SK-N-SH (cell line): ENCODE data around the gene SNRPD2. TPM values are rescaled to one million over a fixed set of nuclear protein-coding genes. Genes with fewer than 3 reads are reported as not detected.

Source experiments
- CTCF ChIA-PET: fragments of 300-600, 350-600 bp; formaldehyde crosslinking; extraction: SDS; loops from one replicate; lab custom pipeline; 2021; lab: Yijun Ruan, JAX
- POLR2A ChIA-PET: fragments of 350-600 bp; sonication (Branson Sonifier 250); formaldehyde crosslinking; extraction: SDS; loops from one replicate; lab custom pipeline; 2020; ENCODE audit warnings: antibody characterized with exemption, inconsistent platforms; lab: Yijun Ruan, JAX
- DNase-seq: peaks from one replicate; pipeline ENCODE4 v3.0.0; 2012
- H2AFZ ChIP-seq: fragments of 200-600 bp; sonication (generic); 2 replicates; pipeline ENCODE4 v1.8.1; 2016; ENCODE audit warnings: antibody characterized with exemption, mild to moderate bottlenecking, low read depth
- H3F3A ChIP-seq: fragments of 200-600 bp; sonication (generic); replicated peaks from 2 replicates; pipeline ENCODE3; 2016; ENCODE audit warnings: antibody characterized with exemption, mild to moderate bottlenecking; ENCODE audit not compliant: insufficient read depth
- H3K27ac ChIP-seq, 2 experiments: fragments of 200-500 bp in 1 of 2; fragments of 200-600 bp in 1 of 2; sonication (Bioruptor generic) in 1 of 2; sonication (generic), shearing (Covaris generic) in 1 of 2; 2 replicates each; pipeline versions ENCODE4 v1.5.1 to v1.6.1; 2014 to 2016; ENCODE audit warnings: low read depth in 2 of 2, inconsistent platforms in 1 of 2, low read length in 1 of 2, mild to moderate bottlenecking in 1 of 2, mixed read lengths in 1 of 2
- H3K27me3 ChIP-seq: fragments of 200-600 bp; sonication (generic), shearing (Covaris generic); 2 replicates; pipeline ENCODE4 v1.6.1; 2016; ENCODE audit warnings: mixed run types; ENCODE audit not compliant: insufficient read depth
- H3K36me3 ChIP-seq, 2 experiments: fragments of 200-500 bp in 1 of 2; fragments of 200-600 bp in 1 of 2; sonication (Bioruptor generic) in 1 of 2; sonication (generic) in 1 of 2; replicated peaks in 1 of 2; 2 replicates each; pipeline versions ENCODE3 to v1.5.1; 2014 to 2016; ENCODE audit warnings: low read length in 1 of 2, mild to moderate bottlenecking in 1 of 2; ENCODE audit not compliant: insufficient read depth in 2 of 2, control insufficient read depth in 1 of 2
- H3K4me1 ChIP-seq, 2 experiments: fragments of 200-500 bp in 1 of 2; fragments of 200-600 bp in 1 of 2; sonication (Bioruptor generic) in 1 of 2; sonication (generic), shearing (Covaris generic) in 1 of 2; 2 replicates each; pipeline versions ENCODE4 v1.5.1 to v1.6.1; 2014 to 2016; ENCODE audit warnings: low read depth in 1 of 2, low read length in 1 of 2, mixed run types in 1 of 2; ENCODE audit not compliant: insufficient read depth in 2 of 2, control insufficient read depth in 1 of 2
- H3K4me2 ChIP-seq: fragments of 200-600 bp; sonication (generic), shearing (Covaris generic); 2 replicates; pipeline ENCODE4 v1.6.1; 2017; ENCODE audit warnings: mixed run types
- H3K4me3 ChIP-seq, 2 experiments: fragments of 200-500 bp in 1 of 2; fragments of 200-600 bp in 1 of 2; sonication (Bioruptor generic) in 1 of 2; sonication (generic), shearing (Covaris generic) in 1 of 2; 2 replicates each; pipeline versions ENCODE4 v1.5.1 to v1.8.1; 2014 to 2016; ENCODE audit warnings: low read depth in 2 of 2, inconsistent platforms in 1 of 2, low read length in 1 of 2, mild to moderate bottlenecking in 1 of 2, mixed read lengths in 1 of 2, moderate library complexity in 1 of 2
- H3K79me2 ChIP-seq: fragments of 200-600 bp; sonication (generic); 2 replicates; pipeline ENCODE4 v1.8.1; 2017; ENCODE audit warnings: mild to moderate bottlenecking; ENCODE audit not compliant: insufficient read depth
- H3K9ac ChIP-seq: fragments of 200-600 bp; sonication (generic); 2 replicates; pipeline ENCODE4 v1.6.1; 2017; ENCODE audit warnings: mixed run types
- H3K9me2 ChIP-seq: fragments of 200-600 bp; sonication (generic); 2 replicates; pipeline ENCODE4 v1.6.1; 2017; ENCODE audit warnings: mixed run types
- H3K9me3 ChIP-seq: fragments of 200-600 bp; sonication (generic); 2 replicates; pipeline ENCODE4 v1.6.1; 2017; ENCODE audit warnings: mixed run types, mild to moderate bottlenecking, moderate library complexity
- H4K20me1 ChIP-seq: fragments of 200-600 bp; sonication (generic); 2 replicates; pipeline ENCODE4 v1.6.1; 2017; ENCODE audit warnings: mild to moderate bottlenecking, mixed run types; ENCODE audit not compliant: insufficient read depth
- CHD2 ChIP-seq: fragments of 150-350 bp; IDR thresholded peaks from 2 replicates; pipeline ENCODE4 v1.6.1; 2018; ENCODE audit warnings: low read length; ENCODE audit not compliant: partially characterized antibody
- ELF1 ChIP-seq: IDR thresholded peaks from 2 replicates; pipeline ENCODE4 v1.4.0; 2012
- FOSL2 ChIP-seq: IDR thresholded peaks from 2 replicates; pipeline ENCODE4 v1.4.0; 2012; ENCODE audit warnings: low read depth, mild to moderate bottlenecking, moderate library complexity, borderline replicate concordance
- FOXM1 ChIP-seq: IDR thresholded peaks from 2 replicates; pipeline ENCODE4 v1.4.0; 2012; ENCODE audit warnings: low read depth, mild to moderate bottlenecking
- GABPA ChIP-seq: IDR thresholded peaks from 2 replicates; pipeline ENCODE4 v1.4.0; 2012; ENCODE audit warnings: low read depth, mild to moderate bottlenecking
- GATA2 ChIP-seq: sonication (generic); formaldehyde crosslinking; IDR thresholded peaks from 2 replicates; pipeline ENCODE4 v1.5.0; 2020; ENCODE audit warnings: mild to moderate bottlenecking, missing genetic modification reagents
- IRF3 ChIP-seq: fragments of 150-350 bp; IDR thresholded peaks from 2 replicates; pipeline ENCODE4 v1.6.1; 2016; ENCODE audit warnings: mild to moderate bottlenecking, low read depth, low read length
- JUND ChIP-seq: IDR thresholded peaks from 2 replicates; pipeline ENCODE4 v1.4.0; 2012
- MEF2A ChIP-seq: IDR thresholded peaks from 2 replicates; pipeline ENCODE4 v1.4.0; 2012; ENCODE audit warnings: low read depth, borderline replicate concordance
- MXI1 ChIP-seq: IDR thresholded peaks from 2 replicates; pipeline ENCODE4 v1.6.1; 2012; ENCODE audit warnings: mild to moderate bottlenecking, low read depth, low read length, improper control_type of control experiment
- NFIC ChIP-seq: IDR thresholded peaks from 2 replicates; pipeline ENCODE4 v1.4.0; 2012; ENCODE audit warnings: borderline replicate concordance
- NRF1 ChIP-seq: IDR thresholded peaks from 2 replicates; pipeline ENCODE4 v1.6.1; 2012; ENCODE audit warnings: low read depth, mild to moderate bottlenecking, low read length
- POLR2AphosphoS5 ChIP-seq: IDR thresholded peaks from 2 replicates; pipeline ENCODE4 v1.6.1; 2012; ENCODE audit warnings: low read depth, low read length
- RAD21 ChIP-seq: IDR thresholded peaks from 2 replicates; pipeline ENCODE4 v1.6.1; 2012; ENCODE audit warnings: mild to moderate bottlenecking, low read length
- RCOR1 ChIP-seq: fragments of 150-350 bp; IDR thresholded peaks from 2 replicates; pipeline ENCODE4 v1.6.1; 2017; ENCODE audit warnings: antibody characterized with exemption, low read length
- REST ChIP-seq: IDR thresholded peaks from 2 replicates; pipeline ENCODE4 v1.6.1; 2012; ENCODE audit warnings: mild to moderate bottlenecking, low read depth, low read length, moderate library complexity
- RXRA ChIP-seq: IDR thresholded peaks from 2 replicates; pipeline ENCODE4 v1.4.0; 2012; ENCODE audit warnings: low read depth, mild to moderate bottlenecking, borderline replicate concordance
- SIN3A ChIP-seq: IDR thresholded peaks from 2 replicates; pipeline ENCODE4 v1.6.1; 2012; ENCODE audit warnings: low read depth, mild to moderate bottlenecking, low read length, moderate library complexity, borderline replicate concordance
- USF2 ChIP-seq: fragments of 150-350 bp; IDR thresholded peaks from 2 replicates; pipeline ENCODE4 v1.6.1; 2017; ENCODE audit warnings: antibody characterized with exemption, low read length, low read depth, borderline replicate concordance
- YY1 ChIP-seq: IDR thresholded peaks from 2 replicates; pipeline ENCODE4 v1.4.0; 2012; ENCODE audit warnings: low read depth, mild to moderate bottlenecking
- ZBTB33 ChIP-seq: IDR thresholded peaks from 2 replicates; pipeline ENCODE4 v1.4.0; 2012; ENCODE audit warnings: low read depth, borderline replicate concordance
- WGBS: methylation state at CpG from one replicate; pipeline ENCODE4 v1.1.6; 2017; ENCODE audit warnings: low lambda C conversion rate; 5-methylcytosine and 5-hydroxymethylcytosine counted together
- polyA plus RNA-seq, 3 experiments: library from polyadenylated mRNA; depleted of rRNA; stranded (reverse); fragments of >200 nt; gene quantifications; 2 replicates each; pipeline ENCODE4 v1.2.3, GENCODE V29; 2012

SNRPD2 gene
- polyA plus RNA-seq, 1 of the 3 experiments (the other 2 are of a cell fraction): 1,248 TPM

GRCh38 chr19:45710356-45711130 lies 18.8 kb upstream of the SNRPD2 start (continued):
- TF ChIP-seq RXRA: no peak
- no peak for TF ChIP-seq ZBTB33
- no peak for TF ChIP-seq USF2
- no peak for TF ChIP-seq JUND
- TF ChIP-seq NFIC: no peak
- no peak for TF ChIP-seq MEF2A
- TF ChIP-seq IRF3: no peak
- TF ChIP-seq, all 33 proteins: peak for 0

GRCh38 chr19:45705710-45706415 lies 14.1 kb upstream of the SNRPD2 start:
- Histone ChIP-seq H3K79me2 (0 out of 2 replicates have a peak, but pooled peaks cover 7% of the 10 kb centered on the region), H3K27ac (no peak overlapping the region), H3K4me1 (no peaks in the 10 kb centered on the region), H3K4me3 (no peak overlapping the region), H4K20me1 (no peaks in the 10 kb centered on the region), H3K9me2 (no peaks in the 10 kb centered on the region), H2AFZ (no peak overlapping the region), H3K36me3 (peaks cover 3 to 4% of the 10 kb centered on the region in 2 experiments), H3F3A (no peaks in the 10 kb centered on the region), H3K9me3 (no peaks in the 10 kb centered on the region), H3K9ac (no peak overlapping the region), H3K27me3 (no peaks in the 10 kb centered on the region), H3K4me2 (no peak overlapping the region)
- CTCF ChIA-PET: interaction anchor here (0.6 to 8.0 kb wide), 4 partner anchors 9 to 62 kb away, joined by 3 to 70 read pairs (median 4); partner anchors contain the start of genes QPCTL and SNRPD2
- POLR2A ChIA-PET: interaction anchor here (0.6 to 1.4 kb wide), 3 partner anchors 11 to 175 kb away, joined by 3 to 4 read pairs (median 3); no protein-coding TSS in a partner anchor
- no peak for DNase-seq
- WGBS: 86% methylated on average over 12 of the region's 12 CpGs
- no peak for TF ChIP-seq RAD21
- TF ChIP-seq YY1: no peak
- no peak for TF ChIP-seq NRF1
- no peak for TF ChIP-seq MXI1
- no peak for TF ChIP-seq FOXM1
- no peak for TF ChIP-seq SIN3A
- TF ChIP-seq ELF1: no peak
- TF ChIP-seq RXRA: no peak
- TF ChIP-seq GABPA: no peak
- no peak for TF ChIP-seq GATA2 (CRISPR knock-in tag)
- no peak for TF ChIP-seq RCOR1
- TF ChIP-seq REST: no peak
- TF ChIP-seq IRF3: no peak
- no peak for TF ChIP-seq CHD2
- no peak for TF ChIP-seq POLR2AphosphoS5
- TF ChIP-seq FOSL2: no peak
